Activated B cell treated with CpG ODN at 0.5 μM for 24 hours (primary cell): ENCODE measurements around the gene ZMYM3. TPM values are rescaled to one million over a fixed set of nuclear protein-coding genes. Genes with fewer than 3 reads are reported as not detected.
"Not testable (repeated sequence)": the region's sequence is repeated elsewhere in the genome, so short reads cannot be mapped to it uniquely, and the experiment has no call there.

Source experiments
- ATAC-seq: fragments of 200-7000 bp; cut with Tn5 transposase; one replicate; pipeline ENCODE4 v1.10.0; 2021; ENCODE audit warnings: low read depth, mild to moderate bottlenecking, moderate library complexity
- CTCF ChIA-PET: fragments of 350-600 bp; sonication (Branson Sonifier 250); formaldehyde crosslinking; loops from one replicate; lab custom pipeline; 2021; ENCODE audit warnings: antibody characterized with exemption; lab: Charles Lee
- POLR2A ChIA-PET: fragments of 350-600 bp; sonication (Branson Sonifier 250); formaldehyde crosslinking; loops from one replicate; lab custom pipeline; 2021; ENCODE audit warnings: antibody characterized with exemption; lab: Charles Lee
- DNase-seq: peaks from one replicate; pipeline ENCODE4 v3.0.0; 2022
- H3K27ac Mint-ChIP-seq: one replicate; pipeline ENCODE4 v1.8.0; 2020; ENCODE audit warnings: mixed read lengths
- H3K27me3 Mint-ChIP-seq: one replicate; pipeline ENCODE4 v1.8.0; 2021; ENCODE audit warnings: mixed read lengths
- H3K36me3 Mint-ChIP-seq: one replicate; pipeline ENCODE4 v1.8.0; 2021; ENCODE audit warnings: low read depth, mixed read lengths
- H3K4me1 Mint-ChIP-seq: one replicate; pipeline ENCODE4 v1.8.0; 2021; ENCODE audit warnings: mixed read lengths
- H3K4me3 Mint-ChIP-seq: one replicate; pipeline ENCODE4 v1.8.0; 2020; ENCODE audit warnings: mild to moderate bottlenecking, mixed read lengths
- H3K9me3 Mint-ChIP-seq: one replicate; pipeline ENCODE4 v1.8.0; 2020; ENCODE audit warnings: mixed read lengths
- CTCF ChIP-seq: fragments of 200-600 bp; IDR thresholded peaks from one replicate; pipeline ENCODE4 v1.8.0; 2022; ENCODE audit warnings: antibody characterized with exemption, mild to moderate bottlenecking
- intact Hi-C: fragments of 100-400 bp; cut with micrococcal nuclease; formaldehyde crosslinking; loops from one replicate; pipeline ENCODE4 v1.15.1; 2024
- total RNA-seq: library from RNA; stranded (reverse); gene quantifications from 2 replicates; pipeline ENCODE4 v1.2.3, GENCODE V29; 2022

Gene ZMYM3
- total RNA-seq, 1 donor from 2014 or later = 28.2 TPM

- POLR2A ChIA-PET = no interaction called here
- no peaks in the 10 kb centered on the region for H3K36me3 Mint-ChIP-seq
- H3K4me1 Mint-ChIP-seq = no peaks in the 10 kb centered on the region
- no peak for TF ChIP-seq CTCF
- no peaks in the 10 kb centered on the region for H3K27me3 Mint-ChIP-seq
- CTCF ChIA-PET = no interaction called here
- intact Hi-C loops = no loop called here
- no peak overlapping the region for H3K27ac Mint-ChIP-seq
- no peak overlapping the region for H3K4me3 Mint-ChIP-seq
- DNase-seq (no peak), ATAC-seq (no peak)
- H3K9me3 Mint-ChIP-seq = no peaks in the 10 kb centered on the region
Measured at GRCh38 chrX:71269801-71270395, 16.0 kb upstream of the ZMYM3 start.

GRCh38 chrX:71268624-71269023 lies 14.7 kb upstream of the ZMYM3 start:
- intact Hi-C loops, CTCF ChIA-PET, DNase-seq, H3K27ac Mint-ChIP-seq, H3K4me3 Mint-ChIP-seq, H3K4me1 Mint-ChIP-seq, H3K36me3 Mint-ChIP-seq, POLR2A ChIA-PET, H3K27me3 Mint-ChIP-seq, H3K9me3 Mint-ChIP-seq, ATAC-seq: not testable (repeated sequence)

- H3K4me3 Mint-ChIP-seq = no peak overlapping the region
- H3K9me3 Mint-ChIP-seq = no peaks in the 10 kb centered on the region
- DNase-seq (no peak), ATAC-seq (no peak)
- no peak for TF ChIP-seq CTCF
- ChIA-PET CTCF (interaction anchor here (1.7 kb wide), 1 partner anchor 27 kb away, joined by 4 read pairs; the partner anchor contains the start of gene NONO), POLR2A (no interaction called here)
- peaks cover 18% of the 10 kb centered on the region for H3K4me1 Mint-ChIP-seq
- no peaks in the 10 kb centered on the region for H3K27me3 Mint-ChIP-seq
- peaks cover 3% of the 10 kb centered on the region for H3K36me3 Mint-ChIP-seq
- H3K27ac Mint-ChIP-seq = no peak overlapping the region
- intact Hi-C loops = loop anchor here (10.0 kb wide), 1 partner anchor 278 kb away; the partner anchor contains the start of gene OGT
Measured at GRCh38 chrX:71256856-71257255, 2.9 kb upstream of the ZMYM3 start.

GRCh38 chrX:71256051-71256450 lies 2.1 kb upstream of the ZMYM3 start:
- H3K4me3 Mint-ChIP-seq = no peak overlapping the region
- intact Hi-C loops = loop anchor here (10.0 kb wide), 1 partner anchor 279 kb away; the partner anchor contains the start of gene OGT

GRCh38 chrX:71253253-71254091 lies 468 bp downstream of the ZMYM3 start:
- POLR2A ChIA-PET = interaction anchor here (0.6 to 4.1 kb wide), 11 partner anchors 30 to 279 kb away, joined by 3 to 77 read pairs (median 9); partner anchors contain the start of genes IL2RG, NONO, OGT and TAF1
- ATAC-seq = no peak
- CTCF ChIA-PET = no interaction called here
- Mint-ChIP-seq H3K27ac (peak overlapping the region; percentile 87), H3K4me3 (peak overlapping the region; percentile 93), H3K9me3 (no peaks in the 10 kb centered on the region), H3K4me1 (peaks cover 21% of the 10 kb centered on the region), H3K27me3 (no peaks in the 10 kb centered on the region), H3K36me3 (peaks cover 27% of the 10 kb centered on the region)
- no peak for TF ChIP-seq CTCF
- peak; percentile 16 for DNase-seq
- intact Hi-C loops = loop anchor here (1.0 to 10.0 kb wide), 7 partner anchors 30 to 1054 kb away; partner anchors contain the start of genes CITED1, FOXO4, NONO and OGT

More at GRCh38 chrX:71256051-71256450, 2.1 kb upstream of the ZMYM3 start:
- H3K4me1 Mint-ChIP-seq = peaks cover 21% of the 10 kb centered on the region
- ATAC-seq = no peak
- ChIA-PET POLR2A (interaction anchor here (2.8 kb wide), 1 partner anchor 74 kb away, joined by 24 read pairs; no protein-coding TSS in a partner anchor), CTCF (no interaction called here)
- H3K36me3 Mint-ChIP-seq = peaks cover 4% of the 10 kb centered on the region
- no peak for DNase-seq
- H3K27ac Mint-ChIP-seq = peak overlapping the region; percentile 87
- H3K9me3 Mint-ChIP-seq = no peaks in the 10 kb centered on the region
- no peaks in the 10 kb centered on the region for H3K27me3 Mint-ChIP-seq
- TF ChIP-seq CTCF = no peak
